ENCODE measurements around the gene NCCRP1. TPM values are rescaled to one million over a fixed set of nuclear protein-coding genes. Genes with fewer than 3 reads are reported as not detected.

Gene NCCRP1
- 0.10 TPM in 1 of 2 replicates, not detected in the other for total RNA-seq (2014; rRNA removed; shearing (Covaris generic))
- polyA plus RNA-seq (2015; cell fraction: cytosol; rRNA removed) = 0.07 TPM in 1 of 2 replicates, not detected in the other
- polyA plus RNA-seq (2015; cell fraction: nucleus; rRNA removed) = 0.29 TPM in 1 of 2 replicates, not detected in the other

GRCh38 chr19:39196860-39197562, at the start of gene NCCRP1:
Gene NCCRP1 (plus strand): TSS chr19:39196964. CDS start chr19:39196983, 19 bp downstream.
- DNase-seq (ENCODE audit: low read depth) = no peak

- DNase-seq (ENCODE audit: low read depth) = no peak
Measured at GRCh38 chr19:39147480-39147879, 49.3 kb upstream of the NCCRP1 start.

GRCh38 chr19:39148939-39149529, 47.7 kb upstream of the NCCRP1 start:
- no peak for DNase-seq (ENCODE audit: low read depth)

- no peak for DNase-seq (ENCODE audit: low read depth)
Measured at GRCh38 chr19:39150235-39150634, 46.5 kb upstream of the NCCRP1 start.

- no peak for DNase-seq (ENCODE audit: low read depth)
Measured at GRCh38 chr19:39150807-39151600, 45.8 kb upstream of the NCCRP1 start.

- DNase-seq (ENCODE audit: low read depth) = no peak
Measured at GRCh38 chr19:39152066-39152465, 44.7 kb upstream of the NCCRP1 start.

GRCh38 chr19:39154100-39154628, 42.6 kb upstream of the NCCRP1 start:
- no peak for DNase-seq (ENCODE audit: low read depth)

GRCh38 chr19:39154629-39155100, 42.1 kb upstream of the NCCRP1 start:
- DNase-seq (ENCODE audit: low read depth) = no peak

GRCh38 chr19:39155114-39155700, 41.6 kb upstream of the NCCRP1 start:
- DNase-seq (ENCODE audit: low read depth) = no peak

- no peak for DNase-seq (ENCODE audit: low read depth)
Measured at GRCh38 chr19:39155741-39156140, 41.0 kb upstream of the NCCRP1 start.

GRCh38 chr19:39156326-39157230, 40.2 kb upstream of the NCCRP1 start:
- DNase-seq (ENCODE audit: low read depth) = peak; percentile 30

GRCh38 chr19:39157275-39157996, 39.3 kb upstream of the NCCRP1 start:
- DNase-seq (ENCODE audit: low read depth) = no peak

- DNase-seq (ENCODE audit: low read depth) = no peak
Measured at GRCh38 chr19:39157997-39158389, 38.8 kb upstream of the NCCRP1 start.

GRCh38 chr19:39158646-39159260, 38.0 kb upstream of the NCCRP1 start:
- DNase-seq (ENCODE audit: low read depth) = no peak

GRCh38 chr19:39160523-39160861, 36.3 kb upstream of the NCCRP1 start:
- DNase-seq (ENCODE audit: low read depth) = no peak

- DNase-seq (ENCODE audit: low read depth) = peak; percentile 19
Measured at GRCh38 chr19:39160889-39161672, 35.7 kb upstream of the NCCRP1 start.

- no peak for DNase-seq (ENCODE audit: low read depth)
Measured at GRCh38 chr19:39162441-39163043, 34.2 kb upstream of the NCCRP1 start.

GRCh38 chr19:39163621-39164020, 33.1 kb upstream of the NCCRP1 start:
- no peak for DNase-seq (ENCODE audit: low read depth)
